Occipital lobe (tissue), 2 donors: ENCODE measurements around the gene OAS3. TPM values are rescaled to one million over a fixed set of nuclear protein-coding genes. Genes with fewer than 3 reads are reported as not detected.
A peak's percentile ranks its signal among the peaks of the same experiment; 100 is the strongest.
"Not testable (repeated sequence)": the region's sequence is repeated elsewhere in the genome, so short reads cannot be mapped to it uniquely, and the experiment has no call there.

Experiments
- DNase-seq: peaks from one replicate; lab custom pipeline; 2025; lab: John Stamatoyannopoulos, UW
- total RNA-seq: library from RNA; depleted of rRNA; stranded (reverse); fragments of >200 nt; gene quantifications from one replicate; pipeline ENCODE4 v1.2.3, GENCODE V29; 2014

The OAS3 gene, protein sequence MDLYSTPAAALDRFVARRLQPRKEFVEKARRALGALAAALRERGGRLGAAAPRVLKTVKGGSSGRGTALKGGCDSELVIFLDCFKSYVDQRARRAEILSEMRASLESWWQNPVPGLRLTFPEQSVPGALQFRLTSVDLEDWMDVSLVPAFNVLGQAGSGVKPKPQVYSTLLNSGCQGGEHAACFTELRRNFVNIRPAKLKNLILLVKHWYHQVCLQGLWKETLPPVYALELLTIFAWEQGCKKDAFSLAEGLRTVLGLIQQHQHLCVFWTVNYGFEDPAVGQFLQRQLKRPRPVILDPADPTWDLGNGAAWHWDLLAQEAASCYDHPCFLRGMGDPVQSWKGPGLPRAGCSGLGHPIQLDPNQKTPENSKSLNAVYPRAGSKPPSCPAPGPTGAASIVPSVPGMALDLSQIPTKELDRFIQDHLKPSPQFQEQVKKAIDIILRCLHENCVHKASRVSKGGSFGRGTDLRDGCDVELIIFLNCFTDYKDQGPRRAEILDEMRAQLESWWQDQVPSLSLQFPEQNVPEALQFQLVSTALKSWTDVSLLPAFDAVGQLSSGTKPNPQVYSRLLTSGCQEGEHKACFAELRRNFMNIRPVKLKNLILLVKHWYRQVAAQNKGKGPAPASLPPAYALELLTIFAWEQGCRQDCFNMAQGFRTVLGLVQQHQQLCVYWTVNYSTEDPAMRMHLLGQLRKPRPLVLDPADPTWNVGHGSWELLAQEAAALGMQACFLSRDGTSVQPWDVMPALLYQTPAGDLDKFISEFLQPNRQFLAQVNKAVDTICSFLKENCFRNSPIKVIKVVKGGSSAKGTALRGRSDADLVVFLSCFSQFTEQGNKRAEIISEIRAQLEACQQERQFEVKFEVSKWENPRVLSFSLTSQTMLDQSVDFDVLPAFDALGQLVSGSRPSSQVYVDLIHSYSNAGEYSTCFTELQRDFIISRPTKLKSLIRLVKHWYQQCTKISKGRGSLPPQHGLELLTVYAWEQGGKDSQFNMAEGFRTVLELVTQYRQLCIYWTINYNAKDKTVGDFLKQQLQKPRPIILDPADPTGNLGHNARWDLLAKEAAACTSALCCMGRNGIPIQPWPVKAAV
- total RNA-seq: 1.6 TPM

DNA sequence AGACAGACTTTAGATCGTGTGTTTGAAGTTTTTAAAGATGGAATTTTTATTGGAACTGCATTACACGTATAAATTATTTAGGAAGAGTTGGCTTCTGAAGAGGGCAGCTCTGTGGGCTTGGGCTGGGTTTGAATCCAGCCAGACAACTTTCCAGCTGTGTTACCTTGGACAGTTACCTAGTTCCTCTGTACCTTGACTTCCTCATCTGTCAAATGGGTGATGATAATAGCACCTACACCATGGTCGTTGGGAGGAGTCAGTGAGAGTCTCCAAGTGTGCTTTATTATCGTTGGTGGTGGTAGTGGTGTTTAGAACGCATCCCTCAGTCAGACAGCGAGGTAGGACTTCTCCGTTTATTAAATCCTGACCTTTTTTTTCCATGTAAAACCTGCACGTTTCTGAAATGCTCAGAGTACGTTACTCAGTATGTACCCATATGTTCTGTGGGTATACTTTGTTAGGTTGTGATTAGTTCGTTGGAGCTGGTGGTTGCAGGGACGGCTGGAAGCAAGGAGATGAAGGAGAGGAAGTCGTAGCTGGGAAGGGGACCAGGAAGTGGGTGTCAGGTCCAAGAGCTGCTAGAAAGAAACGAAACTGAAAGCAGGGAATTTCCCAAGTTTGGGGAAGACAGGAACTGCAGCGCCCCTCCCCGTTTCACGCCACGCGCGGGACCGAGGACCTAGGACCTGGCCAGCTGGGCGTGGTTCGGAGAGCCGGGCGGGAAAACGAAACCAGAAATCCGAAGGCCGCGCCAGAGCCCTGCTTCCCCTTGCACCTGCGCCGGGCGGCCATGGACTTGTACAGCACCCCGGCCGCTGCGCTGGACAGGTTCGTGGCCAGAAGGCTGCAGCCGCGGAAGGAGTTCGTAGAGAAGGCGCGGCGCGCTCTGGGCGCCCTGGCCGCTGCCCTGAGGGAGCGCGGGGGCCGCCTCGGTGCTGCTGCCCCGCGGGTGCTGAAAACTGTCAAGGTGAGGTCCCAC, at the start of gene OAS3:
Gene OAS3, plus strand, starts transcription at position 734 of the 979 bp plus-strand sequence. Its CDS starts 57 bp downstream, at position 791.
- peak; percentile 33 for DNase-seq

DNA sequence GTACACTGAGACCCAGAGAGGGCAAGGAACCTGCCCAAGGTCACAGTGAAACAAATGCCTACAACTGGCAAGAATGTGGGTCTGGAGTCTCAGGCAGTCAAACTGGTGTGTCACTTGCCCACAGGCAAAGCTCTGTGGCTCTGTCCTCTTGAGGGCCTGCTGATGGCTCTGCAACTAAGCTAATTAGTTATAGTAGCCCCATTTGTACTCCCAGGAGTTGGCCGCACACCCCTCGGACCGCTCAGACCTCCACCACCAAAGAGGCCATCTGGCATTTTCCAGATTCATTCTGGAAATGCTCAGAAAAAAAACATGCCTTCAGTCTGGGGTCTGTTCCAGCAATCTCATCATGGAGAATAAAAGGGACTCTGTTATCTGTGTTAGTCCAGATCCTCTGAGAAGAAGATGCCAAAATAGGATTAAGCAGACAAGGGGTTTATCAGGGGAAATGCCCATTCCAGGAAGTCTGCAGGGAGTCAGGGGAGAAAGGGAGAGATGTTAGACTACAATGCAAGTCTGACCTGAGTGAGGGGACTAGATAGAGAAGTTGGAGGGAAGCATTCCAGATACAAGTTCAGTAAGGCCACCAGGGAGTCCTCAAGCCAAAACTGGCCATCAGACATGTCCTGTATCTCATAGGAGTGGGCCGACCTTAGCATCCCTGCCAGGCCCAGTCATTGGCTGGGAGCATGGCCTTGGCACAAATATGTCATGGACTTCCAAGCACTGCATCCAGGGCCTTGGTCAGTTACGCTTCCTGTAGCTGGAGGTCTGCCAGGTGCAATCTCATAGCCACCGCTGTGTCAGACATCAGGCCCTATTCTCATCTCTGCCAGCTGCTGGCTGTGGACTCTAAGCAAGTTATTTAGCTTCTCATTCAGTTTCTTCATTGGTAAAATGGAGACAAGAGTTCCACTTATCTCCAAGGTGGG, 46.9 kb upstream of the OAS3 start:
- no peak for DNase-seq

DNA sequence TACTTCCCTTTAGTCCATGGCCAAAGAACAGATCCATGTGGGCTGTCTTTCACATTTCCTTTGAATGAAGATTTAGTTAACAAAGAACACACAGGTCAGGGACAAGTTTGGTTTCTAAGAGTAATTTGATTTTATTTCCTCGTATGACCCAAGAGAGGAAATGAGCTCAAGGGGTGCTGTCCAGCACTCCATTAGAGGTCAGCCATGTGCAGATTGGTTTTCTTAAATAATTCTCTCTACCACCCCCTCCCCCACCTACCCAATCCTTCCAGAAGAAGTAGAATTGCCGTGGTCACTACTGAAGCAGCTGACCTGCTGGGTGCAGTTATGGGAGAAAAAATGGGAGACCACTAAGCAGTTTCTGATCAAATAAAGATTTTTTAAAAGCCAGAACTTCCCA, 45.4 kb upstream of the OAS3 start:
- no peak for DNase-seq

DNA sequence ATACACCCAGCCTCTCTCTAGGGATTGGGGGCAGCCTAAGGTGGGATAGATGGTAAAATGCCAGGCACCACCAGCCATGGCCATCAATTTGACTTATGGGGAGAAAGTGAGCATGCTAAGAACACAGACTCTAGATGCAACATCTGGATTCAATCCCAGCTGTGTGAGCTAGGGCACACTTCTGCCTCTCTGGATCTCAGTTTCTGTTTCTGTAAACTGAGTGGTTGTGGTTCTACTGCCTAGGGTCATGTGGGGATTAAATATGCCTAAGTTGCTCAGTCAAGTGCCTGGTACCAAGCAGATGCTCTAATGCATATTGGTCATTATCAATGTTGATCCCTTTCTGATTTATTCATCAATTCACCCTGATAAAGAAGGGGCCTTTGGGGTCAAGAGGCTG, 44.1 kb upstream of the OAS3 start:
- DNase-seq: no peak

DNA sequence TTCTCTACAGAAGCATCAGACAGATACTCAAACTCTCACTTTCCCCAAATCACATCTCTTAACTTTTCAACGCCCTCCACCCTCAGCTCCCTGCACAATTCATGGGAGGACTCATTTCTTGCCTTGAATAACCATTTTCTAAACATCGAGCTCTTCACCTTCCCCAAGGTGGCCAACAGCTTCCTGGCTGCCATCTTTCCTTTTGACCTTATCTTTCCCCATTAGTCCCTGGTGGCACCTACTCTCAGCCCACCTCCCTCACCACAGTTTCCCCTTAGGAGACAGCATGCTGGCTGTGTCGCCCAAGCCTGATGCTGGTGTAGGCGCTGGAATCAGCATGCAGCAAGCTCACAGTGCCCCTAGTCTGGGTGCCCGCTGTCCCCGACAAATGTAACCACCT, 39.9 kb upstream of the OAS3 start:
- no peak for DNase-seq

DNA sequence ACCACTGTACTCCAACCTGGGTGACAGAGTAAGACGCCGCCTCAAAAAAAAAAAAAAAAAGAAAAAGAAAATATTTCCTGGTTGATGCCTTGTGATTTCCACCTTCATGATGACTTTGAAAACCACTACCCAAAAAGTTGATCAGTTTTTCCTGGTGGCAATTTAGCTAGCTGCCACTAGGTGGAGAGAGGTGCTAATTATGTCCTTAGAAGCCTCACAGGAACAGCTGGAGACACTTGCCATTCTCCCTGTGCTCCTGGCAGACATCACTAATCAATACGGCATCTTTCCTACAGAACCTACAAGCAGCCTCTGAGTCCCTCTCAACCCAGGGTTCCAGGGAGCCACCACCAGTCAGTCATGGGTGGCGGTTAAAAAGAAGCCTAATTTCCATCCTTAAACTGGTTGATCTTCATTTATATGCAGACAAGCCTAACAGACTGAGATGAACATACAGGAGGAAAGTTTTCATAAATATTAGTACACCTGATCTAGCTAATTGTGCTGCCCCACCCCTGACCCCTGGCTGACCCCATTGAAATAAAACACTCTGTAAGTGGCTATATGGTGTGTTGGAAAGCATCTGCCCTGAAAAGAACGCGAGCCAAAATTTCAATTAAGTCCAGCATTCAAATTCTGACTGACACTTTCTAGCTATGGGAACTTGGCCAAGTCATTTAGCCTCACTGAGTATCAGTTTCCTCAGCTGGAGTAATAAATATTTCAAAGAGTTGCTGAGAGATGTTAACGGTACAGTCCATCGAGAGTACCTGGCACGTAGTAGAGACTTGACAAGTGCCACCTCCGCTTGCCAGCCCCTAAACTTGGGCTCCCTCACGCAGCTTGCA, 37.8 kb upstream of the OAS3 start:
- no peak for DNase-seq

DNA sequence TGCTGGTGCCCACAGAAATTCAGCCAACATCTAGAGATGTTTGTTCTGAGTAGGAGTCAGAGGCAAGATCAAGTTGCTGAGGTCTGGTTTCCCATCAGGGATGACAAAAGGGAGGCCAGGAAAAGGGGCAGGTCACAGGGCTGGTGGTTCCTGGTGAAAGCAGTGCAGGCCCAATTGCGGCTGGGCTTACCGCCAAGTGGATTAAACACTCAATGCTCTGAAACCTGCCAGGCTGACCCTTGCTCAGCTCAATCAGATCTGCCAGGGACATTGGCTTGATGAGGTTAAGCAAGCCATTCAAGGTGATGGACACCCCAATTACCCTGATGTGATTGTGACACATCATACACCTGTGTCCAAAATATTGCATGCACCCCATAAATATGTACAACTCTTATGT, 37.0 kb upstream of the OAS3 start:
- no peak for DNase-seq

DNA sequence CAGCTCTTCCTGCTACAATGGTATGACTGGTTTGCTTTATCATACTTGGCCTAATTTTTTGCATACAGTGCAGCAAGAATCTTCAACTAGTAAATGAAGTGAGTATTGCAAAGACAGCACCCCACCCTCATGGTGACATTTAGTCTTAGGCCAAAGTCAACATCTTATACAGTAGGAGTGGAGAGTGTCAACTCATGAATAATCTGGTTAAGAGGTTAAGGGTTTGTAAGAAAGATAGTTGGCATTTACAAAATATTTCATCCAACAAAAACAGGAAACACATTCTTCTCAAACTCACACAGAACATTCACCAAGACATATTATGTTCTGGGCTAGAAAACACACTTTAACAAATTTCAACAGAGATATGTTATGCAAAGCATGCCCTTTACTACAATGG, 33.7 kb upstream of the OAS3 start:
- no peak for DNase-seq

DNA sequence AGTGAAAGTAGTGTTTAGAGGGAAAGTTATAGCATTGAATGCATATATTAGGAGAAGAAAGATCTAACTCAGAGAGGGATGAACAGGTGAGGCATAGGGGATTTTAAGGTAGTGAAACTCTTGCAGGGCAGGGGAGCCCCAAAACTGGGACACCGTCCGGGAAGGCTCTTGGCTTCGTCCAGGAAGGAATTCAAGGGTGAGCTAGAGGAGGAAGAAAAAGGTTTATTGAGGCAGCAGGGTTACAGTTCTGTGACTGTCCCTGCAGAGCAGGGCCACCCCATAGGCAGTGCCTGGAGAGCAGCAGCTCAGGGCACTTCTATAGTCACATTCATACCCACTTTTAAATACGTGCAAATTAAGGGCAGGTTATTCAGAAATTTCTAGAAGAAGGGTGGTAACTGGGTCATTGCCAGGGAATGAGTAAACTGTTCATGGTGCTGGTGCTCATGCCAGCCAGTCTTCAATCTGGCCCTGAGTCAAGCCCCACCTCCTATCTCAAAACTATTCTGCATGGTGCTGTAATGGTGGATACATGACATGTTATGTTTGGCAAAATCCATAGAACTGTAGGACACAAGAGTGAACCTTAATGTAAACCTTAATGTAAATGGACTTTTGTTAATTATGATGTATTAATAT, 32.7 kb upstream of the OAS3 start:
- DNase-seq: no peak

DNA sequence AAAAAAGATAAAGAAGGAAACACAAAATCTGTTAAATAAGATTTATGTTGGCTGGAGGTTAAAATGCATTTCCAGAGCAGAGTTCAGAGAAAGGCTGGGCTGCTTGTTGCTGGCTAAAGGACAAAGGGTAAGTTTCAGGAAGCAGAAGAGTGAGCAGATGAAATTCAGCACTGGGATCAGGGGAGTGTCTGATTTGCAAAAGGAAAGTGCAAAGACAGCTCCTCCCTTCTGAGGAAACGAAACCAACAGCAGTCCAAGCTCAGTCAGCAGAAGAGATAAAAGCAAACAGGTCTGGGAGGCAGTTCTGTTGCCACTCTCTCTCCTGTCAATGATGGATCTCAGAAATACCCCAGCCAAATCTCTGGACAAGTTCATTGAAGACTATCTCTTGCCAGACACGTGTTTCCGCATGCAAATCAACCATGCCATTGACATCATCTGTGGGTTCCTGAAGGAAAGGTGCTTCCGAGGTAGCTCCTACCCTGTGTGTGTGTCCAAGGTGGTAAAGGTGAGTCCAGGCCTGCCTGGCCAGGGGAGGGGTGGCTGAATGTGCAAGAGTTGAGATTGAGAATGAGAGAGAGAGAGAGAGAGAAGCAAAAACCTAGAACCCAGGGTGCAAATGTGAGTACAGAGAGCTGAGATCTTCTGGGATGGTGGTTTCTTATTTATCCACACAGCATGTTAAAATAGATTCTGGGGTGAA, 31.4 kb upstream of the OAS3 start, which contains the start of gene OAS1:
Gene OAS1, plus strand, starts transcription at position 251 of the 703 bp plus-strand sequence. Its CDS starts 78 bp downstream, at position 329.
- no peak for DNase-seq

DNA sequence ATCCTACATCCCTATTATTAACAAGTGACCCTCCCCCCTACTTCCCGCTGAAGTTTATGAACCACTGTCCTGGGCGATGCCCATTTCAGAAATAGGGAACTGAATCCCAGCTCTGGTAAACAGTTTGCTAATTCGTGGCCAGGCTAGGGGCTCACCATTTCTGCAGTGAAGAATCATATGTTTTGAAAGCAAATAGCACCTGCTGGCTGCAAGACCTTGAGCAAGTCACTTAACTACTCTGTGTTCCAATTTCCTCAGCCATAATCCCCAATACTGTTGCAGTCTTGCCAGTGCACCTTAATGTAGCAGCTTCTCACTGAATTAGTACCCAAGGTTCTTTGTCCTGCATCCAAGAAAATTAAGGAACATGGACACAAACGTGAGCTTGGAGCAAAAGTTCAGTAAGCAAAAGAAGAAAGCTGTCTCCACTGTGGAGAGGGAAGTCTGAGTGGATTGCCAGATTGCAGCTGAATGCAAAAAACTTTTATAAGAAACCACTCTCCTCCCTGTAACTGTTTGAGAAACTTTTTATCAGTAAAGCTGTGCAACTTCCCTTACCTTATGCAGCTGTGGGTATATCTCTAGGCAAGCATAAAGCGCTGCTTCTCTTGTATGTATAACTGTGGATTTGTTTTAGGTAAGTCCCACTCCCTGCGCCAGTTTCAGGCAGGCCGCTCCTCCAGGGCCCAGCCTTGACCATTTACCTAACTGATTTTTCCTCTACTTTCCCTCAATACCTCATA, 30.7 kb upstream of the OAS3 start:
- DNase-seq: no peak

DNA sequence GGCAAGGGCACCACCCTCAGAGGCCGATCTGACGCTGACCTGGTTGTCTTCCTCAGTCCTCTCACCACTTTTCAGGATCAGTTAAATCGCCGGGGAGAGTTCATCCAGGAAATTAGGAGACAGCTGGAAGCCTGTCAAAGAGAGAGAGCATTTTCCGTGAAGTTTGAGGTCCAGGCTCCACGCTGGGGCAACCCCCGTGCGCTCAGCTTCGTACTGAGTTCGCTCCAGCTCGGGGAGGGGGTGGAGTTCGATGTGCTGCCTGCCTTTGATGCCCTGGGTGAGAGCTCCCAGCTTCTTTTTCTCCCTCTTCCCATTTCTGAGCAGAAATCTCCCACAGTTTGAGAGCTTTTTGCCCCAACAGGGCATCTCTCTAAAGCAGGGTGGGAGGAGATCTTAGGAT, 29.7 kb upstream of the OAS3 start:
- no peak for DNase-seq

DNA sequence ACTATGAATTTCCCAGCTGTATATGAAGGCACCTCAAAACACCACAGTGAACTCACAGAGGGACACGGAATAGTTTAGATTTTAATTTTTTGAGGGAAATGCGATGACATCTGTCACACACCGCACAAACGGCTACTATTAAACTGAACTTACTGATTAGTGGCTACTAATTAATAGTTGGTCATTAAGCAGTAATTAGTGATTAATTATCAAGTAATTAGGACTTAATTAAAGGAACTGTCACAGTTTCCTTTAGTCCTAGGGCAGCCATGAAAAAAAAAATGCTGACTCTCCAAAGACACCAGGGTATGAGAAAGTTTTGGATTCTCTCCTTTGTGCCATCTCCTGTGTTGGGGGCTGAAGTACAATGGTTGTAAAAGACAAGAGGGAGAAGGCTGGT, 28.6 kb upstream of the OAS3 start:
- DNase-seq: no peak

DNA sequence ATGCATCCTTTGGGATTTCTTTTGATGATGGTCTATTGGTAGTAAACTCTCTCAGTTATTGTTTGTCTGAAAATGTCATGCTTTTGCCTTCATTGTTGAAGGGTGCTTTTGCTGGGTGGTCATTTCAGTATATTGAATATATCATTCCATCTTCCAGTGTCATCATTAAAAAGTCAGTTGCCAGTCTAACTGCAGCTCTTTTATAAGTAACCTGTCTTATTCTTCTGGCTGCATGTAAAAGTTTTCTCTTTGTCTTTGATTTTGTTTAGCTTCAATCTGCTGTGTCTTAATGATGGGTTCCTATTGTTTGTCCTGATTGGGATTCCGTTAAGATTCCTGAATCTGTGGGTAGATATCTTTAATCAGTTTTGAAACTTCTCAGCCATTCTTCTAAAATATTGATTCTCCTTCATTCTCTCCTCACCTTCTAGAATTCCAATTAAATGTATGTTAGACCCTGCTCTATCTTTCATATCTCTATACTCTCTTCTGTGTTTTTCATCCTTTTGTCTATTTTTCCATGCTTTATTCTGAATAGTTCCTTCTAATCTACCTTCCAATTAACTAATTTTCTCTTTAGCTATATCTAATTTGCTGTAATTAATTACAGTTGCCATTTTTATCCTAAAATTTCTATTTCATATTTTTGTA, 25.1 kb upstream of the OAS3 start:
- no peak for DNase-seq

DNA sequence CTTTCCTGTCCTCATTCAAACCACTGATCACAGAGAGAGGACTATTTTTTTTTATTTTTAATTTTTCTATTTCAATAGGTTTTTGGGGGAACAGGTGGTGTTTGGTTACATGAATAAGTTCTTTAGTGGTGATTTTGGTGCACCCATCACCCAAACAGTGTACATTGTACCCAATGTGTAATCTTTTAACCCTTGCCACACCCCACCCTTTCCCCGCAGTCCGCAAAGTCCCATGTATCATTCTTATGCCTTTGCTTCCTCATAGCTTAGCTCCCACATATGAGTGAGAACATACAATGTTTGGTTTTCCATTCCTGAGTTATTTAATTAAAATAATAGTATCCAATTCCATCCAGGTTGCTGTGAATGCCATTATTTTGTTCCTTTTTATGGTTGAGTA, 24.4 kb upstream of the OAS3 start:
- not testable (repeated sequence) for DNase-seq

DNA sequence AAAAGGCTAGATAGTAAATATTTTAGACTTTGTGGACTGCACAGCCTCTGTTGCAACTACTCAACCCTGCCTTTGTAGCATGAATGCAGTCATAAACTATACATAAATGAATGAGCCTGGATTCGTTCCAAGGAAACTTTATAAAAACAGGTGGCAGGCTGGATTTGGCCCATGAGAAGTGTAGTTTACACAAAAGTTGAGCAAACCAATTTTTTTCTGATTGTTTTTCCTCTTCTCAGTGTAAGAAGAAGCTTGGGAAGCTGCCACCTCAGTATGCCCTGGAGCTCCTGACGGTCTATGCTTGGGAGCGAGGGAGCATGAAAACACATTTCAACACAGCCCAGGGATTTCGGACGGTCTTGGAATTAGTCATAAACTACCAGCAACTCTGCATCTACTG, 22.0 kb upstream of the OAS3 start:
- DNase-seq: no peak
